WERI-Rb-1 (cell line): ENCODE data around the gene DPM2.

Experiments used
- DNase-seq: peaks from one replicate; pipeline ENCODE4 v3.0.0-alpha.2; 2020
- H3K27ac ChIP-seq: fragments of 250-450 bp; sonication (Bioruptor Pico); 2 replicates; pipeline ENCODE4 v1.5.1; 2020; ENCODE audit warnings: mild to moderate bottlenecking, moderate library complexity
- H3K27me3 ChIP-seq: fragments of 250-450 bp; sonication (Bioruptor Pico); 2 replicates; pipeline ENCODE4 v1.5.1; 2021; ENCODE audit warnings: mild to moderate bottlenecking, low read depth, moderate library complexity; ENCODE audit not compliant: insufficient read depth, severe bottlenecking
- H3K36me3 ChIP-seq: fragments of 250-450 bp; sonication (Bioruptor Pico); 2 replicates; pipeline ENCODE4 v1.5.1; 2020; ENCODE audit warnings: mild to moderate bottlenecking, moderate library complexity
- H3K4me3 ChIP-seq: 2 replicates; pipeline ENCODE4 v1.5.1; 2011; ENCODE audit warnings: low read depth, mild to moderate bottlenecking, control low read depth, low read length
- H3K9me3 ChIP-seq: fragments of 250-450 bp; sonication (Bioruptor Pico); 2 replicates; pipeline ENCODE4 v1.5.1; 2021; ENCODE audit warnings: mild to moderate bottlenecking, moderate library complexity; ENCODE audit not compliant: severe bottlenecking
- TF ChIP-seq, protein P1 (sequence below): IDR thresholded peaks from 2 replicates; pipeline ENCODE4 v1.5.1; 2011; ENCODE audit warnings: low read depth, mild to moderate bottlenecking, control low read depth, inconsistent platforms, low read length

The DPM2 gene

DNA sequence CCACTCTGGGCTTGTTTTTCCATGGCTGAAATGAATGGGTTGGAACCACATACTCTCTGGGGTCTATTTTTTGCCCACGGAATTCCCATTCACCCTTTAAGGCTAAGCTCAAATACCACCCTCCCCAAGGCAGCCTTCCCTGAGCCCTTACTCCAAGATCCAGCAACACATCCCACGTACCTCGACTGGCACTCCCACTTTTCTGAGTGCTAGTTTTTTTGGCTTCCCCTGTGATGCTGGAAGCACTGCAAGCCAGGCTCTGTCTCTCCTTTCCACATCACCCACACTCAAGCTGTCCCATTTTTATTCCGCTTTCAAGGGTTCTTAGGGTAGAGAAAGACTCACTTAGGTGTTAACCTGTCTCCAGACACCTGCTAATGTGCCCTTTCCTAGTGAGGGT lies 44.3 kb downstream of the DPM2 start:
- no peak for DNase-seq
- Histone ChIP-seq H3K9me3 (peaks cover 3% of the 10 kb centered on the region), H3K4me3 (no peak overlapping the region), H3K27me3 (no peaks in the 10 kb centered on the region), H3K27ac (no peak overlapping the region), H3K36me3 (peaks cover 79% of the 10 kb centered on the region)
- TF ChIP-seq, protein P1, sequence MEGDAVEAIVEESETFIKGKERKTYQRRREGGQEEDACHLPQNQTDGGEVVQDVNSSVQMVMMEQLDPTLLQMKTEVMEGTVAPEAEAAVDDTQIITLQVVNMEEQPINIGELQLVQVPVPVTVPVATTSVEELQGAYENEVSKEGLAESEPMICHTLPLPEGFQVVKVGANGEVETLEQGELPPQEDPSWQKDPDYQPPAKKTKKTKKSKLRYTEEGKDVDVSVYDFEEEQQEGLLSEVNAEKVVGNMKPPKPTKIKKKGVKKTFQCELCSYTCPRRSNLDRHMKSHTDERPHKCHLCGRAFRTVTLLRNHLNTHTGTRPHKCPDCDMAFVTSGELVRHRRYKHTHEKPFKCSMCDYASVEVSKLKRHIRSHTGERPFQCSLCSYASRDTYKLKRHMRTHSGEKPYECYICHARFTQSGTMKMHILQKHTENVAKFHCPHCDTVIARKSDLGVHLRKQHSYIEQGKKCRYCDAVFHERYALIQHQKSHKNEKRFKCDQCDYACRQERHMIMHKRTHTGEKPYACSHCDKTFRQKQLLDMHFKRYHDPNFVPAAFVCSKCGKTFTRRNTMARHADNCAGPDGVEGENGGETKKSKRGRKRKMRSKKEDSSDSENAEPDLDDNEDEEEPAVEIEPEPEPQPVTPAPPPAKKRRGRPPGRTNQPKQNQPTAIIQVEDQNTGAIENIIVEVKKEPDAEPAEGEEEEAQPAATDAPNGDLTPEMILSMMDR: no peak

GRCh38 chr9:127892831-127893230 lies 44.8 kb downstream of the DPM2 start:
- Histone ChIP-seq H3K27me3 (no peaks in the 10 kb centered on the region), H3K4me3 (no peak overlapping the region), H3K9me3 (peaks cover 3% of the 10 kb centered on the region), H3K36me3 (peaks cover 79% of the 10 kb centered on the region), H3K27ac (no peak overlapping the region)
- DNase-seq: no peak
- TF ChIP-seq, protein P1: no peak

GRCh38 chr9:127890053-127890452 lies 47.6 kb downstream of the DPM2 start:
- no peak overlapping the region for H3K27ac ChIP-seq
- H3K27me3 ChIP-seq: no peaks in the 10 kb centered on the region
- H3K36me3 ChIP-seq: peaks cover 73% of the 10 kb centered on the region
- H3K9me3 ChIP-seq: peaks cover 3% of the 10 kb centered on the region
- no peak for DNase-seq
- H3K4me3 ChIP-seq: no peak overlapping the region
- TF ChIP-seq, protein P1: no peak

- TF ChIP-seq, protein P1: peak; percentile 54; the same call in 1 of the 2 replicates
- DNase-seq: no peak
Observed at GRCh38 chr9:127887792-127888191, 49.9 kb downstream of the DPM2 start.

DNA sequence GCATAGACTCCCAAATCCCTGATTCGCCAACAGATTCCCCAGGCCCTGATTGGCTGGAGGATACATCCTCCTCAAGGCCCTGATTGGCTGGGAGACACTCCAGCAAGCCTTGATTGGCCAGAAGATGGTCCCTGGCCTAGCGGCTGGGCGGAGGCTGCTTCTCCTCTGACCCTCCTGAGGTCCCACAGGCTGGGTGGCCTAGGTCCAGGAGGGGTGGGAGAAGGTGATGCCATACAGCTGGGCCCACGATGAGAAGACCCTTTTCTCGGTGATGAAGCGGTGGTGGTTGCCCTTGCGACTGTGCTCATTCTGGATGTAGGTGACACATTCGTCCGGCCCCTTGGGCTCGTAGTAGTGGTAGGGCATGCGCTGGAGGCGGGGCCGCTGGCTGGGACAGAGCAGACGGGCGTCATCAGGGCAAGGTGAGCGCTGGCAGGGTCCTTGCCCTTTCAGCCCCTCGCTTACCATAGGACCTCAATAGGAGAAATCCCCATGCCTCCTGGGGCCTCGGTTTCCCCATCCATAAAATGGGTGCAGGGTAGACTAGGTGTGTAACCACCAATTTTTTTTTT lies 51.2 kb downstream of the DPM2 start:
- Histone ChIP-seq H3K27me3 (no peaks in the 10 kb centered on the region), H3K9me3 (no peaks in the 10 kb centered on the region), H3K27ac (peak overlapping the region; percentile 81), H3K4me3 (no peak overlapping the region), H3K36me3 (peaks cover 47% of the 10 kb centered on the region)
- no peak for DNase-seq
- TF ChIP-seq, protein P1: no peak

More at GRCh38 chr9:127887792-127888191, 49.9 kb downstream of the DPM2 start:
- Histone ChIP-seq H3K36me3 (peaks cover 56% of the 10 kb centered on the region), H3K4me3 (no peak overlapping the region), H3K9me3 (no peaks in the 10 kb centered on the region), H3K27ac (no peak overlapping the region), H3K27me3 (no peaks in the 10 kb centered on the region)
